Activated naive CD8-positive, alpha-beta T cell treated with anti-CD3 and anti-CD28 coated beads, Interleukin-2, amount 50 U/mL, for 24 hours (primary cell): ENCODE data around the gene LTBP2.

ENCODE experiments used
- ATAC-seq: fragments of 150-1000 bp; cut with Tn5 transposase; one replicate; pipeline ENCODE4 v1.10.0; 2021
- DNase-seq: peaks from one replicate; pipeline ENCODE4 v3.0.0; 2021
- H3K27ac Mint-ChIP-seq: one replicate; pipeline ENCODE4 v1.8.0; 2021; ENCODE audit warnings: mild to moderate bottlenecking, mixed read lengths
- H3K27me3 Mint-ChIP-seq: one replicate; pipeline ENCODE4 v1.8.0; 2021; ENCODE audit warnings: mixed read lengths
- H3K36me3 Mint-ChIP-seq: one replicate; pipeline ENCODE4 v1.8.0; 2021; ENCODE audit warnings: low read depth, mixed read lengths
- H3K4me1 Mint-ChIP-seq: one replicate; pipeline ENCODE4 v1.8.0; 2021; ENCODE audit warnings: mixed read lengths
- H3K4me3 Mint-ChIP-seq: one replicate; pipeline ENCODE4 v1.8.0; 2021; ENCODE audit warnings: mild to moderate bottlenecking, moderate library complexity, mixed read lengths
- H3K9me3 Mint-ChIP-seq: one replicate; pipeline ENCODE4 v1.8.0; 2021; ENCODE audit warnings: mixed read lengths

Gene LTBP2

GRCh38 chr14:74555476-74556050 lies 56.5 kb downstream of the LTBP2 start:
- Mint-ChIP-seq H3K36me3 (no peaks in the 10 kb centered on the region), H3K27me3 (peaks cover 4% of the 10 kb centered on the region), H3K27ac (no peak overlapping the region), H3K4me3 (no peak overlapping the region), H3K4me1 (peaks cover 1% of the 10 kb centered on the region), H3K9me3 (no peaks in the 10 kb centered on the region)
- DNase-seq: no peak
- ATAC-seq: no peak

GRCh38 chr14:74554742-74555362 lies 57.2 kb downstream of the LTBP2 start:
- ATAC-seq (no peak), DNase-seq (no peak)
- Mint-ChIP-seq H3K4me1 (peaks cover 1% of the 10 kb centered on the region), H3K27ac (no peak overlapping the region), H3K36me3 (no peaks in the 10 kb centered on the region), H3K4me3 (no peak overlapping the region), H3K27me3 (peaks cover 4% of the 10 kb centered on the region), H3K9me3 (no peaks in the 10 kb centered on the region)

GRCh38 chr14:74552623-74553022 lies 59.4 kb downstream of the LTBP2 start:
- Mint-ChIP-seq H3K4me3 (no peak overlapping the region), H3K36me3 (no peaks in the 10 kb centered on the region), H3K9me3 (no peaks in the 10 kb centered on the region), H3K27ac (no peak overlapping the region), H3K4me1 (peaks cover 1% of the 10 kb centered on the region), H3K27me3 (peaks cover 2% of the 10 kb centered on the region)
- DNase-seq (no peak), ATAC-seq (no peak)

DNA sequence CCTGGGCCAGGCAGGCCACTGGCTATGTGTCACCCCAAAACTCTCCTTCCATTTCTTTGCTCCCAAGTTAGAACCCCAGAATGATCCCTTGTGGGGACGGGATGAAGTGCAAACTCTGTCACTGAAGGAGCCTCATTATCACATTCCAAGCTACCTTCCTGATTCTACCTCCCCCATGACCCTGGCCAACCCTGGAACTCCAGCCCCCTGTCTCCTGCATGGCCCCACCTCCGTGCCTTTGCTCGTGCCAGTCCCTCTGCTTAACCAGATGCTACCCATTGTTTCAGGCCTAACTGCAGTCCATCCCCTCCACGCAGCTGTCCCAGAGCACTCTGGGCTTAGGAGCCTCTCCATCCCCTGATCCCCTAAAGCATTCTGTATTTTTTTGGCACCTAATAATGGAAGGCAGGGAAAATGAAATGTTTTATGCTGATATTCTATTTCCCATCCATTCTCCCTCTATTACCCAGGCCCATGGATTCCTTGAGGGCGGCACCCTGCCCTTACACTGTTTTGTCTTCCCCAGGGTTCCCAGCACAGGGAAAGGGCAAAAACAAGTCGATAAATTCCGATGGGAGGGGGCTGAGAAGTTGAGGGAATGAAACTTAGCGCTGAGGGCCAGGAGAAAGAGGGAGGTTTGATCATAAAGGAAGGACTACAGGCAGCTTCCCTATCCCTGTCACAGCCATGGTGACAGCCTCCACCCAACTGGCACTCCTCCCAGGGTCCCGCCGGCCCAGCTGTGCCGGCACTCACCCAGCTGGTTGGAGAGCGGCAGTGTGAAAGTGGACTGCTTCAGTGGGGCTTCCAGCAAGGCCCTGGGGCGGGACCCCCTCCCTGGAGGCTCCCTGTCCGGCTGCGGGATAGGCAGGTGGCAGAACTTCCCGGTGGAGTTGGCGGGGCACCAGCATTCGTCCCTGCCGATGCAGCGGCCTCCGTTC lies 60.3 kb downstream of the LTBP2 start:
- Mint-ChIP-seq H3K4me3 (no peak overlapping the region), H3K9me3 (no peaks in the 10 kb centered on the region), H3K36me3 (no peaks in the 10 kb centered on the region), H3K27ac (no peak overlapping the region), H3K4me1 (peaks cover 1% of the 10 kb centered on the region), H3K27me3 (peaks cover 2% of the 10 kb centered on the region)
- no peak for DNase-seq
- ATAC-seq: no peak

DNA sequence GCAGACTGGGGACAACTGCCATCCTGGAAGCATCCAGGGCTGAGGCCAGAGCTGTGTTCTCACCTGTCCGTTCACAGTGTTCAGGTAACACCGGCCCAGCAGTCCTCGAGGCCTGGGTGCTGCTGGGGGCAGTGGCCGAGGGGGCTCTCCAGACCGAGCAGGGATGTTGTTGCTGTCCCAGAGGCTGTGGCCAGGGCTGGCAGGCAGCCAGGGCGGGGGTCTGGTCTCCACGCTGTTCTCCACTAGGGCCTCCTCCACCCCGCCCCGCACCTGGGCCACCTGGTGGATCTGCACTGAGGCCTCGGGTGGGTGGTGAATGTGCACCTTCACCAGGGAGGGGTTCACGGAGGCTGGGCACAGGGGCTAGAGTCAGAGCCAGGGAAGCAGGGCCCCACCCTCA lies 61.0 kb downstream of the LTBP2 start:
- H3K9me3 Mint-ChIP-seq: no peaks in the 10 kb centered on the region
- no peak for ATAC-seq

DNA sequence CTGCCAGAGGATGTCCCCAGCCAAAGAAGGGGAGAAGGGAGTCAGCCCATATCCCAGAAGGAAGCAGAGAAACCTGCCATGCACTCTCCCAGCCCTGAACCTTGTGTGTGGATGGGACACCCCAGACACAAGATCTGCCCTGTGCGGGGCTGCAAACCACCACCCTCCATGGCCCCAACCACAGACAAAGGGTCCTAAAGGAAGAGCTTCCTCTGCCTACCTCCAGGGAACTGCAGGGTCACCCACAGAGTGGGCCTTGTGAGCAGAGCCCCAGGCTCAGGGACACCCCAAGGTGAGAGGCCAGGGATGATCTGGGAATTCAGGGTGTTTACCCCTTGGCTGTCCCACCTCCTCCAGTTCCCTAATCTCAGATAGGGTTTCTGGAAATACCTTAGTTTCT lies 62.0 kb downstream of the LTBP2 start:
- ATAC-seq (no peak), DNase-seq (no peak)
- Mint-ChIP-seq H3K4me1 (peaks cover 1% of the 10 kb centered on the region), H3K36me3 (no peaks in the 10 kb centered on the region), H3K9me3 (no peaks in the 10 kb centered on the region), H3K27me3 (peaks cover 2% of the 10 kb centered on the region), H3K4me3 (no peak overlapping the region), H3K27ac (no peak overlapping the region)

More for the DNA sequence above, 61.0 kb downstream of the LTBP2 start:
- Mint-ChIP-seq H3K4me3 (no peak overlapping the region), H3K36me3 (no peaks in the 10 kb centered on the region), H3K4me1 (peaks cover 1% of the 10 kb centered on the region), H3K27ac (no peak overlapping the region), H3K27me3 (peaks cover 2% of the 10 kb centered on the region)
- DNase-seq: no peak

GRCh38 chr14:74549588-74549987 lies 62.4 kb downstream of the LTBP2 start:
- H3K36me3 Mint-ChIP-seq: no peaks in the 10 kb centered on the region
- no peaks in the 10 kb centered on the region for H3K9me3 Mint-ChIP-seq
- H3K4me1 Mint-ChIP-seq: peaks cover 1% of the 10 kb centered on the region
- ATAC-seq: peak; percentile 45
- no peaks in the 10 kb centered on the region for H3K27me3 Mint-ChIP-seq
- no peak overlapping the region for H3K27ac Mint-ChIP-seq
- H3K4me3 Mint-ChIP-seq: no peak overlapping the region
- no peak for DNase-seq

DNA sequence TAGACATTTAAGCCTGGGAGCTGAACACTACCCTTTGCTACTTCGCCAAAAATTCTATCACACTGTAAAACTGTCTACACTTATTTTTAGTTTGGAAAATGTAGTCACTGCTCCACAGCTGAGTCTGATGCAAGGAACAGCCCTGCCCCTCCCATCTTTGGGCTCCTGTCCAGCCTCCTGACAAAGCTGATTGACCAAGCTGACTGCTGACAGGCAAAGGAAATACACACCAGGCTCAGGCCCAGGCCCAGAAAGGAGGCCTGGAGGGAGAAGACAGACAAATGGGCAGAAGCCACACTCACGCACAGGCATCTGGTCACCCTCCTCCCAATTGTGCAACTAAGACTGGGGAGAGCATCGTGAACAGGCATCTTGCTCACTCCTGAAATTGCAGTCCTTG lies 63.2 kb downstream of the LTBP2 start:
- Mint-ChIP-seq H3K27ac (no peak overlapping the region), H3K4me1 (no peaks in the 10 kb centered on the region), H3K9me3 (no peaks in the 10 kb centered on the region), H3K27me3 (no peaks in the 10 kb centered on the region), H3K36me3 (no peaks in the 10 kb centered on the region), H3K4me3 (no peak overlapping the region)
- ATAC-seq: no peak
- DNase-seq: no peak

- Mint-ChIP-seq H3K27ac (no peak overlapping the region), H3K4me1 (no peaks in the 10 kb centered on the region), H3K27me3 (peaks cover 3% of the 10 kb centered on the region), H3K36me3 (no peaks in the 10 kb centered on the region), H3K9me3 (no peaks in the 10 kb centered on the region), H3K4me3 (no peak overlapping the region)
- no peak for ATAC-seq
- no peak for DNase-seq
Measured at GRCh38 chr14:74547331-74547927, 64.6 kb downstream of the LTBP2 start.

GRCh38 chr14:74546416-74546815 lies 65.6 kb downstream of the LTBP2 start:
- DNase-seq: no peak
- no peaks in the 10 kb centered on the region for H3K36me3 Mint-ChIP-seq
- peaks cover 3% of the 10 kb centered on the region for H3K27me3 Mint-ChIP-seq
- no peak overlapping the region for H3K27ac Mint-ChIP-seq
- H3K9me3 Mint-ChIP-seq: no peaks in the 10 kb centered on the region
- ATAC-seq: no peak
- H3K4me3 Mint-ChIP-seq: no peak overlapping the region
- H3K4me1 Mint-ChIP-seq: no peaks in the 10 kb centered on the region

- Mint-ChIP-seq H3K4me3 (no peak overlapping the region), H3K9me3 (no peaks in the 10 kb centered on the region), H3K36me3 (no peaks in the 10 kb centered on the region), H3K27me3 (peaks cover 3% of the 10 kb centered on the region), H3K27ac (no peak overlapping the region), H3K4me1 (no peaks in the 10 kb centered on the region)
- DNase-seq: no peak
- ATAC-seq: no peak
Measured at GRCh38 chr14:74545386-74545785, 66.7 kb downstream of the LTBP2 start.

GRCh38 chr14:74543771-74544438 lies 68.1 kb downstream of the LTBP2 start:
- Mint-ChIP-seq H3K27me3 (peaks cover 3% of the 10 kb centered on the region), H3K4me3 (no peak overlapping the region), H3K4me1 (no peaks in the 10 kb centered on the region), H3K36me3 (no peaks in the 10 kb centered on the region), H3K9me3 (no peaks in the 10 kb centered on the region), H3K27ac (no peak overlapping the region)
- no peak for ATAC-seq
- DNase-seq: no peak

DNA sequence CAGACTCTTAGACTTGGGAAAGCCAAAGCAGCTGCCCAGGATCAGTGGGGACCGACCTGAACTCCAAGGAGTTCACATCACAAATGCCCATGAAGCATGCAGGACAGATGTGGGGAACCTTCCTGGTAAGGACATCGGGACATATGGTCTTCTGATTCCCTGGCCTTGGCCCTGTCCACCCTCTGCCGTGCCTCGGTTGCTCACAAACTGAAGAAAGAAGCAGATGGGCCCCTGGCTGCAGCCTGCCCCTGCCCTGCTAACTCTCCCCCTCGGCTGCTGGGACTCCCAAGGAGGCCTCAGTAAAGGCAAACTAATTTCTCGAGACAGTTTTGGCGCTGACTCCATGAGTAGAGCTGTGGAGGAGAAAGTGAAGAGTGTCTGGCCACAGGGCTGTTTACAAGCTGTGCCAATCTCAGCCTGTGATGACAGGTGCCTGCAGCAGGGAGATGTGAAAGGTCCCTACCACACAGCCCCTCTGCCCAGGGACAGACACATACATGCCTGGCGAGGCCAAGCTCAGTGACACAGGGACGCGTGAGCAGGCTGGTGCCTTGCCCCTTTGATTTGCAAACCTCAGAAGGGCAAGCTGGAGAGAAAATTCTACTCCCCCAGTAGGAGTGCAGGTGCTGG lies 69.9 kb downstream of the LTBP2 start:
- Mint-ChIP-seq H3K4me3 (no peak overlapping the region), H3K36me3 (no peaks in the 10 kb centered on the region), H3K4me1 (no peaks in the 10 kb centered on the region), H3K27me3 (peaks cover 3% of the 10 kb centered on the region), H3K9me3 (no peaks in the 10 kb centered on the region), H3K27ac (no peak overlapping the region)
- DNase-seq: no peak
- ATAC-seq: no peak

DNA sequence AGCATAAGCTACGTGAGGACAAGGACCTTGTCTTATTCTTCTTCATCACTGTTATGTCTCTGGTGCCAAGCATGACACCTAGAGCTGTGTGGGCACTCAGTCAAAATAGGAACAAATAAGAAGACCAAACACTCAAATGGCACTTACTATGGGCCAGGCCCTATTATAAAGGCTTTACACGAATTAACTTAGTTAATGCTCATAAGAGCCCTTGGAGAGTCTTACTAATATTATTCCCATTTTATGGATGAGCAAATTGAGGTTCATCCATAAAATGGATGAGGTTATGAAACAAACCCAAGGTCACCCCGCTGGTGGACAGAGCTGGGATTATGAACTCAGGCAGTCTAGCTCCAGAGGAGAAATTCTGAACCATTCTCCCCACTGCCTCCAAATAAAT lies 70.8 kb downstream of the LTBP2 start:
- ATAC-seq (no peak), DNase-seq (no peak)
- peaks cover 3% of the 10 kb centered on the region for H3K27me3 Mint-ChIP-seq
- no peaks in the 10 kb centered on the region for H3K36me3 Mint-ChIP-seq
- H3K4me1 Mint-ChIP-seq: no peaks in the 10 kb centered on the region
- no peaks in the 10 kb centered on the region for H3K9me3 Mint-ChIP-seq
- no peak overlapping the region for H3K27ac Mint-ChIP-seq
- no peak overlapping the region for H3K4me3 Mint-ChIP-seq
